ENCODE measurements around the gene TICAM1. TPM values are rescaled to one million over a fixed set of nuclear protein-coding genes. Genes with fewer than 3 reads are reported as not detected.
A peak's percentile ranks its signal among the peaks of the same experiment; 100 is the strongest.
"Not testable (repeated sequence)": the region's sequence is repeated elsewhere in the genome, so short reads cannot be mapped to it uniquely, and the experiment has no call there.

The TICAM1 gene
- total and polyA plus RNA-seq, 11 donors, result 3.7 to 13.6 (median 7.0) TPM

- TF ChIP-seq CTCF (IDR thresholded peaks at IDR 0.05) (no peak), POLR2A (IDR thresholded peaks at IDR 0.05) (no peak)
Measured at GRCh38 chr19:4830768-4831265, 695 bp downstream of the TICAM1 start.

GRCh38 chr19:4830332-4830731, 1.2 kb downstream of the TICAM1 start:
- Histone ChIP-seq H3K4me1 (peaks cover 0 to 28% (median 13%) of the 10 kb centered on the region in 12 donors), H3K4me3 (peak overlapping the region in 10 of 12 donors; percentile 87 to 99 (median 98)), H3K27me3 (no peaks in the 10 kb centered on the region), H3K27ac (peak overlapping the region in 9 of 12 donors; percentile 85 to 99 (median 95)), H3K9me3 (no peaks in the 10 kb centered on the region), H3K36me3 (peaks cover 0 to 2% (median 0%) of the 10 kb centered on the region in 9 donors)
- no peak for DNase-seq
- intact Hi-C loops (cut with DNase I), result loop anchor here in 1 of 10 donors (2.0 kb wide), 1 partner anchor 14 kb away; no protein-coding TSS in a partner anchor
- ATAC-seq, result no peak
- 89 to 96% (median 93%) methylated on average over 6 of the region's 6 CpGs for WGBS, 4 donors
- no peak for TF ChIP-seq CTCF (IDR thresholded peaks at IDR 0.05)

More at GRCh38 chr19:4830768-4831265, 695 bp downstream of the TICAM1 start:
- intact Hi-C loops (cut with DNase I), result loop anchor here in 1 of 10 donors (2.0 kb wide), 1 partner anchor 14 kb away; no protein-coding TSS in a partner anchor
- H3K36me3 ChIP-seq, result no peaks in the 10 kb centered on the region
- ATAC-seq (peak in 2 of 4 donors; percentile 8 to 19), DNase-seq (no peak)
- peaks cover 0 to 28% (median 13%) of the 10 kb centered on the region in 12 donors for H3K4me1 ChIP-seq
- H3K27me3 ChIP-seq, result no peaks in the 10 kb centered on the region
- 60 to 84% (median 73%) methylated on average over 6 of the region's 6 CpGs for WGBS, 4 donors
- peak overlapping the region; percentile 74 to 99 (median 96) for H3K4me3 ChIP-seq
- no peaks in the 10 kb centered on the region for H3K9me3 ChIP-seq
- peak overlapping the region; percentile 85 to 99 (median 94) for H3K27ac ChIP-seq

- ATAC-seq (no peak), DNase-seq (no peak)
- intact Hi-C loops (cut with DNase I), result no loop called here
- Histone ChIP-seq H3K36me3 (peaks cover 0 to 7% (median 0%) of the 10 kb centered on the region in 9 donors), H3K4me1 (peaks cover 0 to 28% (median 13%) of the 10 kb centered on the region in 12 donors), H3K4me3 (peak overlapping the region in 1 of 12 donors; percentile 96), H3K27me3 (no peaks in the 10 kb centered on the region), H3K9me3 (no peaks in the 10 kb centered on the region), H3K27ac (no peak overlapping the region)
- WGBS, 4 donors, result 69 to 76% (median 72%) methylated on average over 16 of the region's 16 CpGs
- TF ChIP-seq CTCF (IDR thresholded peaks at IDR 0.05) (no peak), POLR2A (IDR thresholded peaks at IDR 0.05) (no peak)
Measured at GRCh38 chr19:4829001-4829712, 2.4 kb downstream of the TICAM1 start.

- 80 to 97% (median 83%) methylated on average over 6 of the region's 6 CpGs for WGBS, 4 donors
- Histone ChIP-seq H3K27me3 (no peaks in the 10 kb centered on the region), H3K27ac (no peak overlapping the region), H3K9me3 (no peaks in the 10 kb centered on the region), H3K36me3 (peaks cover 0 to 21% (median 8%) of the 10 kb centered on the region in 9 donors), H3K4me1 (no peaks in the 10 kb centered on the region), H3K4me3 (no peak overlapping the region)
- DNase-seq, result no peak
- no peak for TF ChIP-seq CTCF (IDR thresholded peaks at IDR 0.05)
- TF ChIP-seq POLR2A (IDR thresholded peaks at IDR 0.05), result no peak
- no peak for ATAC-seq
- intact Hi-C loops (cut with DNase I), result no loop called here
Measured at GRCh38 chr19:4823577-4823976, 7.9 kb downstream of the TICAM1 start.

- intact Hi-C loops (cut with DNase I); H3K27ac ChIP-seq; H3K27me3 ChIP-seq; H3K4me3 ChIP-seq; DNase-seq; ATAC-seq; H3K4me1 ChIP-seq; H3K9me3 ChIP-seq: not testable (repeated sequence)
- peaks cover 0 to 33% (median 18%) of the 10 kb centered on the region in 9 donors for H3K36me3 ChIP-seq
- 96 to 98% (median 97%) methylated on average over 7 of the region's 7 CpGs for WGBS, 4 donors
Measured at GRCh38 chr19:4822354-4822753, 9.2 kb downstream of the TICAM1 start.

All from heart left ventricle (tissue), 16 donors.